HFF-Myc (cell line): ENCODE results near the gene CLIP1.

ENCODE experiments used
- DNase-seq: peaks from one replicate; pipeline ENCODE4 v3.0.0-alpha.2; 2011; ENCODE audit warnings: low read depth; ENCODE audit errors: extremely low read depth
- H3K4me3 ChIP-seq: replicated peaks from 2 replicates; pipeline ENCODE4 v1.5.1; 2011; ENCODE audit warnings: low read depth, mild to moderate bottlenecking, control low read depth, low read length
- CTCF ChIP-seq: IDR thresholded peaks from 2 replicates; pipeline ENCODE4 v1.5.1; 2012; ENCODE audit warnings: mild to moderate bottlenecking, low read depth, low read length, control low read depth; ENCODE audit errors: missing control alignments

CLIP1 gene

GRCh38 chr12:122459211-122459610, 36.7 kb upstream of the CLIP1 start:
- H3K4me3 ChIP-seq = no peak overlapping the region
- no peak for DNase-seq
- no peak for TF ChIP-seq CTCF

- DNase-seq = no peak
- no peak for TF ChIP-seq CTCF
- H3K4me3 ChIP-seq = no peak overlapping the region
These were observed 35.9 kb upstream of the CLIP1 start for GRCh38 chr12:122458105-122459035.

GRCh38 chr12:122457627-122458026, 35.2 kb upstream of the CLIP1 start:
- no peak overlapping the region for H3K4me3 ChIP-seq
- DNase-seq = no peak
- no peak for TF ChIP-seq CTCF

- DNase-seq = no peak
- no peak overlapping the region for H3K4me3 ChIP-seq
- TF ChIP-seq CTCF = no peak
These were observed 32.3 kb upstream of the CLIP1 start for GRCh38 chr12:122454739-122455138.

GRCh38 chr12:122454250-122454721, 31.8 kb upstream of the CLIP1 start:
- DNase-seq = no peak
- H3K4me3 ChIP-seq = no peak overlapping the region
- TF ChIP-seq CTCF = no peak

GRCh38 chr12:122452701-122453285, 30.3 kb upstream of the CLIP1 start:
- TF ChIP-seq CTCF = no peak
- no peak overlapping the region for H3K4me3 ChIP-seq
- DNase-seq = no peak
